HG03066 (cell line): ENCODE results near the gene KMT2B.
A peak's percentile ranks its signal among the peaks of the same experiment; 100 is the strongest.

Experiments
- ATAC-seq: cut with Tn5 transposase; IDR thresholded peaks from one replicate; pipeline ENCODE4 v1.9.1; 2021; ENCODE audit warnings: low read depth; ENCODE audit not compliant: unreplicated experiment

KMT2B gene

DNA sequence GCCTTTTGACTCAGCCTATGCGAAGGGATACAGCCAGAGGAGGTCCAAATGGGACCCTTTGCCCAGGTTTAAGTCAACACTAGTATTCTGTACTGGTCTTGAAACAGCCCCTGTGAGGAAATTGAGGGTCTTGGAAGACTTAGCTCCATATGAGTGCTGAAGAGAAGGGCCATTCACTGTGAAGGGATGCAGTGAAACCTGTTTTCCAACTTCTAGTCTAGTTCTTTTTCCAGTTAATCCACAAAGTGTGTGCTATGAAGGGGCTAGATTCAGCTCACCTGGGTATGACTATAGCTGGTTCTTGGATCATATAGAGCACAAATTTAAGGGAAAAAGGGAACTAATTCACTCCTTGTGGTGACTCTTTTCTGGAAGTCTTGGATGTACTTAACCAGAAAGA is 9.4 kb upstream of the KMT2B start:
- ATAC-seq: no peak

DNA sequence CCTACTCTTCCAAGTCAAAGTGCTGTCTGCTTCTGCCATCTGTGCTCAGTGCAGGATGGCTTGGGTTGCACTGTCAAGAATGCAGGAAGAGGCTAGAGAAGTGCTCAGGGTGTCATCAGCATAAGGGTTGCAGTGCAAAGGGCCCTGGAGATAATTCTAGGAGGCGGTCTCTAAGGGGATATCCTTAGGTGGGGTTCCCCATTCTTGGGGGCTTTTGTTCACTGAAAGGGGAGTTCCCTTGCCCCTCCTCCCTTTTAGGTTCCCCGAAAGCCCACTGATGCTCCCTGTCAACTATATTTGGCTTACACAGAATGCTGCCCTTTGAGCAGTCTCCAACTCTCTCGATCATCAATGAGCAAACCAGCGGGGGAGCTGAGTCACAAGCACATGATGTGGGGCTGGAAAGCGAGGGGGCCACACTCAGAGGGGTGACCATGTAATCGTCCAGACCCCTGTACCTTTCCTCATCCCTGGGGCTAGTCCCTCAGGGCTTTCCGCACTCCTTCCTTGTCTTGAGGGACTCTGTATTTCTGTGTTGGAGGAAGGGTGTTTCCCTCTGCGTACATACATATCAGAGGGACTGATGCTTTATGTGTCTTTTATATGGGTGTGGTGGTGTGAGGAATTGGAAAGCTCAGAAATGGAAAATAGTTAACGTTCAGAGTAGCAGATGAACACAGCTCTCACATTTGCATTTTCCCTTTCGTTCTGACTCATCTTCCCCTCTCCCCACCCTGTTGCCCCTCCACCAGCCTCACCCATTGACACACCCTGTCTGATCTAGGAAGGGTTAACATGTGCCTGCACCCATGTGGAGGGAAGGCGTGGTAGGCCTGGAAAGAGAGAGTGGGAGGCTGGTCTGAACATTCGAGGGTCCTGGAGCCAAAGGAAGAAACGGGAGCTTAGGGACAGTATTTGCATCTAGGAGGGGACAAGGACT is 6.7 kb upstream of the KMT2B start:
- ATAC-seq: no peak

DNA sequence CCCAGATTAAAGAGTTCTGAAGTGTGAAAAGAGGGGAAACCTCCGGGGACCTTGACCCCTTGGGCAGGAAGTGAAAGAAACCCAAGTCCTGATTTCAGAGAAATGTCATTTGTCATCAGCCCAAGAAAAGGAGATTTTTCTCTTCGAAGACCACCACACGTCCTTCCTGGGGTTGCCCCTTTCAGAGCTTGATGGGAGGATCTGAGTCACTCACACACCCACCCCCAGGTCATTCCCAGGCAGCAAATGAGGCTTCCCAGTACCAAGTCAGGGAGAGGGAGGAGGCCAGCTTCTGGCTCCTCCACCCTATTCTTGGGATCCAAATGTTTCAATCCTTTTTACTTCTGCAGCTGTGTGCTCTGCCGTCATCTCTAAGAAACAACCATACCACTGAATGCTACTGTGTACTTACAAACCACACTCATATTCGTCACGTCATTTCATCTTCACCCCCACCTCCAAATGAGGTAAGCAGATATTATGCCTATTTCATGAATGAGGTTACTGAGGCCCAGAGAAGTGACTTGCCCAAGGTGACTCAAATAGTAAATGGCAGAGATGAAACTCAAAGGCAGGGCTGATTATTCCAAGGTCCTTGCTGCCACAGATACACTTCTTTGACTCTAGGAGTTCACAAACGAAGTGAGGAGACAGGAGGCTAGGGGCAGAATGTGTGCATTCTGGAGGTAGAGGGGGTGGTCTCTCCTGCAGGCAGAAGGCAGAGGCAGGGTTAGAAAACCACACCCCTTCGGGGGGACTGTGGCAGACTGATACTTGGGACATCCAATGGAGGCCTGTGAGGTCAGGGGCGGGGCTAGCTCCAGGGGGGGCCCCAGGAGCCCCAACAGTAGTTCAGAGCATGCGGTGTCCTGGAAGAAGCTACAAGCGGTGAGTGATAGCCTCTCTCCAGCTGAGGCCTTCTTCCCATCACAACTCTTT is 5.0 kb upstream of the KMT2B start:
- no peak for ATAC-seq

DNA sequence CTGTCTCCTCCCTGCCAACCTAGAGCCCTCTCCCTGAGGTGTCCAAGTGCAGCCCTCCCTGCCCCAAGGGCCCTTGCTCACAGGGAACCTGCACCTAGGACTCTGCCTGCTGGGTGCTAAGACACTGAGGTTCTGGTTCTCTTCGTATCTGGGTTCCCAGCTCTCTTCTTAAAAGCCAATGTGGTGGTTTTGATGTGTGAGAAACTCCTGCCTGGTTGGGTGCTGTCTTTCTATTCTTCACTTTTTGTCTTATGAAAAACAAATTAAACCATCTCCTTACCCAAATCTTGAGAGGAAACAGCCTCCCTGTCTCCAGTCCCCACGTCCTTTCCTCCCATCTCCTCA is 4.3 kb upstream of the KMT2B start:
- ATAC-seq: no peak

DNA sequence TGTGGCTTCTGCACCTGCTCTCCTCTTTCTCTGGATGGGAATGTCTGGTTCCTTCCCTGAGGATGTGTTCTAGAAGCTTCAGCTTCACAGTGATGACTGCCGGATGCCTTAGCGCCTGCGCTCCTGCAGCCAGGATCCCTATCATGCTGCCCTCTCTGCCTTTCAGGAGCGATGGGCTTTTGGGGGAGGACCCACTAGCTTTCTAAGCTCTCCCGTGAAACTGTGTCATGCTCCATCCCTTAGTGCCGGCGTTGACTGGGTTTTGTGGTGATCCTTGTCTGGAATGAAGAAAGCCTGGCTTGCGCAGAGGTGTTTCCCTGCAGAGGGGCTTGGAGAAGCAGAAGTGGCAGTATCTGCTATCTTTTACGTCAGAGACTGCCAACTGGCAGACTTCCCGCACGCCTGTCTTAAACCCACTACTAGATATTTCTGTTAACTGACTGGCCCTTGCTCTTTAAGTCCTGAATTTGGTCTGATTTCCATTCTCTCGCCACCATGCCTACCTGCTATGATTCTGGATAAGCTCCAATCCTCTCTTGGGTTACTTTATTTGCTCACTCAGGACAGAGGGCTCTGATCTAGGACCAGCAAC is 3.8 kb upstream of the KMT2B start:
- ATAC-seq: no peak

DNA sequence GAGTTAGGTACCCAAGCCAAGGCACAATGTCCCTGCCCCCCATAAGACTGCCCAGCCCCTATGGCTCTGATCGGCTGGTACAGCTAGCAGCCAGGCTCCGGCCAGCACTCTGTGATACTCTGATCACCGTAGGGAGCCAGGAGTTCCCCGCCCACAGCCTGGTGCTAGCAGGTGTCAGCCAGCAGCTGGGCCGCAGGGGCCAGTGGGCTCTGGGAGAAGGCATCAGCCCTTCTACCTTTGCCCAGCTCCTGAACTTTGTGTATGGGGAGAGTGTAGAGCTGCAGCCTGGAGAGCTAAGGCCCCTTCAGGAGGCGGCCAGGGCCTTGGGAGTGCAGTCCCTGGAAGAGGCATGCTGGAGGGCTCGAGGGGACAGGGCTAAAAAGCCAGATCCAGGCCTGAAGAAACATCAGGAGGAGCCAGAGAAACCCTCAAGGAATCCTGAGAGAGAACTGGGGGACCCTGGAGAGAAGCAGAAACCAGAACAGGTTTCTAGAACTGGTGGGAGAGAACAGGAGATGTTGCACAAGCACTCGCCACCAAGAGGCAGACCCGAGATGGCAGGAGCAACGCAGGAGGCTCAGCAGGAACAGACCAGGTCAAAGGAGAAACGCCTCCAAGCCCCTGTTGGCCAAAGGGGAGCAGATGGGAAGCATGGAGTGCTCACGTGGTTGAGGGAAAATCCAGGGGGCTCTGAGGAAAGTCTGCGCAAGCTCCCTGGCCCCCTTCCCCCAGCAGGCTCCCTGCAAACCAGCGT is 3.0 kb upstream of the KMT2B start:
- no peak for ATAC-seq

DNA sequence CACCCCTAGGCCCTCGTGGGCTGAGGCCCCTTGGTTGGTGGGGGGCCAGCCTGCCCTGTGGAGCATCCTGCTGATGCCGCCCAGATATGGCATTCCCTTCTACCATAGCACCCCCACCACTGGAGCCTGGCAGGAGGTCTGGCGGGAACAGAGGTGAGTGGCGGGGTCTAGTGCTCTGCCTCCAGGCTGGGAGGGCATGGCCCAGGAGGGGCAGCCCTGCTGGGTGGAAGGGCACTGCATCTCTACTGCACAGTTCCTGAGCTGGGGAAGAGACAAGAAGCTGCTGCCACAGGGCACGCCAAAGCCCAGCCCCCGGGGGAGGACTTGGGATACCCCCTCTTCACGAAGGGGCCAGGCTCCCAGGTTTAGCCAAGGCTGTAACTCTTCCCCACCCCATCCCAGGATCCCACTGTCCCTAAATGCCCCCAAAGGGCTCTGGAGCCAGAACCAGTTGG is 2.4 kb upstream of the KMT2B start:
- ATAC-seq: no peak

DNA sequence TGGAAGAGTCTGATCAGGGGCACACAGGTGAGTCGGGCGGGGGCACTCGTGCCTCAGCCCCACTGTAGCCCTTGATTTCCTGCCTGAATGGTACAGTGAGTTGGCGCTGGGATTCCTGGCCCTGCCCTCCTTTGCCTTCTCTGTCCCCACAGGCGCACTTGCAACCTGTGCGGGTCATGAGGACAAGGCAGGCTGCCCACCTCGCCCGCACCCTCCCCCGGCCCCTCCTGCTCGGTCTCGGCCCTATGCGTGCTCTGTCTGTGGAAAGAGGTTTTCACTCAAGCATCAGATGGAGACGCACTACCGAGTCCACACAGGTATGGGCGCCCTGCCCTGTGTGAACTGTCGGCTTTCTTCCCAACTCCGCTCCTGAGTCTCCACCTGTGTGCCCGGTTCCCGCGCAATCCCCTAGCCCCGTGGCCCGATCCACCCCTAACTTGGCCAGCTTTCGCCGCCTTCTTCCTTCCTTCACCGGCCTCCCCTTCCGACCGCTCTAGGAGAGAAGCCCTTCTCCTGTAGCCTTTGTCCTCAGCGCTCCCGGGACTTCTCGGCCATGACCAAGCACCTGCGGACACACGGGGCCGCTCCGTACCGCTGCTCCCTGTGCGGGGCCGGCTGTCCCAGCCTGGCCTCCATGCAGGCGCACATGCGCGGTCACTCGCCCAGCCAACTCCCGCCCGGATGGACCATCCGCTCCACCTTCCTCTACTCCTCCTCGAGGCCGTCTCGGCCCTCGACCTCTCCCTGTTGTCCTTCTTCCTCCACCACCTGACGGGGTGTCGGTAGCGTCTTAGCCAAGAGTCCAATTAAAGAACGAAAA is 1.6 kb upstream of the KMT2B start:
- ATAC-seq: no peak

DNA sequence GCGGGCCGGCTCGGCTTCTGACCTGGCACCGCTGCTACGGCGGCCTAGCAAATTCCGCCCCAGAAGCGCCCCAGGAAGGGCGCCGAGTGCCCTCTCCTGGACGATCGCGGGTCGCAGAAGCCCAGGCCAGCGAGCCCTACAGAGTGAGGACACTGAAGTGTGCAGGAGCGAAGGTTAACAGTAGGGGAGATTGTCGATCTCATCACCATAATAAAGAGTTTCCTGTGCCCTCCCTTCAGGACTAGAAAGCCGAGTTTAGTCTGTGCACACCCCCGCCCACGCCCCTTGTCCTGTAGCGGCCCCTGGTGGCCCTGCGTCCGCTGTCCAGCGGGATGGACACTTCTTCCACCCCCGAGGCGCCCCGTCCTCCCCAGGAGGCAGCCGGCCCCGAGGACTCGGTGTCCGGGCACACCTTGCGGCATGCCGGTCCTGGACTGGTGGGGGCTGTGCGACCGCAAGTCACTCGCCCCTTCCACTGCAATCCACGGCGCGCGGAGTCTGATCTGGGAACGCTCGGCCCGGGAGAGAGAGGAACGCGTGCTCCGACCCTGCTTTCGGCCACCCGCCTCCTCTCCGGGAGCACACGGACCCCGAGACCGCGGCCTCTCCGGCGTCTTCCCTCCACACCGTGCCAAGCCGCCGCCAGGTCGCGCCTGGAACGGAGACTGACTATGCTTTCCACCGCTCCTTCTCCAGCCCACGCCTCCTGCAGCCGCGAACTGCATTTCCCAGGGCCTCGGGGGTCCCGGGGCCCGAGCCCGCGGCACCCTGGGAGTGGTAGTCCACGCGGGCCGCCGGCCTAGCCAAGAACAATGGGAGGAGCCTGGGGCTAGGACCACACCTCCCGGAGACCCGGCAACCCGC is 770 bp upstream of the KMT2B start:
- ATAC-seq: peak; percentile 44

DNA sequence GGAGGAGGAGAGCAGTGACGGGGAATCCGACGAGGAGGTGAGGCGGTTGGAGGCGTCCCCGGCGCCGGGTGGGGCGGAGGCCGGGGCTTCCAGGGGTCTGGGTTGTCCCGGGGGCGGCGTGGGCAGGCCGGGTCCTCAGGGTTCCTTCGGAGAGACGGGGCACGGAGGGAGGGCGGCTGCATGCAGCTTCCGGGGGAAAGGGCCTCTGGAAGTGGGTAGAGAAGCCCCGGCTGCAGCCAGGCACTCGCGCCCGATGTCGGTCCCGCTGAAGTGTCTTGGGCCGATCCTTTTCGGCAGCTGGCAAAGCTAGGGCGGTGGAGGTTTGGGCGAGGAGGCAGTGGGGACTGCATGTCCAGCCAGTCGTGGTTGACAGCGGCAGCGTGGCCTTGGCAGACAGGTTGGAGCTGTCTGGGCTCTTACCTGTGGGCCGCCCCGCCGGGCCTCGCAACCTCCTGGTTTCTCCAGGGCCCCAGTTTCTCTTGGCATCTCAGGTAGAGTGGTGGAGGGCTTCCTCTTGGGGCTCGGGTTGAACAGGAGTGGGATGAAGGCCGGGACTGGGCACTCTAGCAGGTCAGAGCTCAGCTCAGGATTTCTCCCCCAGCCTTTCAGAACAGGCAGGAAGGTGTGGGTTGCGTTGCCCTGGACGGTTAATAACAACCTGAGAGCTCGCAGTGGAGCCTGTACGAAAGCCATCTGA is 690 bp downstream of the KMT2B start:
- ATAC-seq: no peak

DNA sequence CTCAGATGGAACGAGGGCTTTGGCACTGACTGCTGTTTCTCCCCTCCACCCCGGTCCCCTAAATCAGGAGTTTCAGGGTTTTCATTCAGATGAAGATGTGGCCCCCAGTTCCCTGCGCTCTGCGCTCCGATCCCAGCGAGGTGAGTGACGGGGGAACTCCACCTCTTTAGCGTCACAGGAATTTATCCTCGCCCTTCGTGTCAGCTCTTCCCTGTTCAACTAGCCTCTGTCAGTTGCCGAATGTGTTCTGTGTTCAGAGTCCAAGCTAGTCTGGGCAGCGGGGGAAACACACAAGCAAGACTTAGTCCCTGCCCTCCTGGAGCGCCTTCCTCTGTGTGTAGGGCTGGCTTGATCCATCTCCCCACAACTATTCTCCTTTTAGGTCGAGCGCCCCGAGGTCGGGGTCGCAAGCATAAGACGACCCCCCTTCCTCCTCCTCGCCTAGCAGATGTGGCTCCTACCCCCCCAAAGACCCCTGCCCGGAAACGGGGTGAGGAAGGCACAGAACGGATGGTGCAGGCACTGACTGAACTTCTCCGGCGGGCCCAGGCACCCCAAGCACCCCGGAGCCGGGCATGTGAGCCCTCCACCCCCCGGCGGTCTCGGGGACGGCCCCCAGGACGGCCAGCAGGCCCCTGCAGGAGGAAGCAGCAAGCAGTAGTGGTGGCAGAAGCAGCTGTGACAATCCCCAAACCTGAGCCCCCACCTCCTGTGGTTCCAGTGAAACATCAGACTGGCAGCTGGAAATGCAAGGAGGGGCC is 1.8 kb downstream of the KMT2B start:
- ATAC-seq: no peak

DNA sequence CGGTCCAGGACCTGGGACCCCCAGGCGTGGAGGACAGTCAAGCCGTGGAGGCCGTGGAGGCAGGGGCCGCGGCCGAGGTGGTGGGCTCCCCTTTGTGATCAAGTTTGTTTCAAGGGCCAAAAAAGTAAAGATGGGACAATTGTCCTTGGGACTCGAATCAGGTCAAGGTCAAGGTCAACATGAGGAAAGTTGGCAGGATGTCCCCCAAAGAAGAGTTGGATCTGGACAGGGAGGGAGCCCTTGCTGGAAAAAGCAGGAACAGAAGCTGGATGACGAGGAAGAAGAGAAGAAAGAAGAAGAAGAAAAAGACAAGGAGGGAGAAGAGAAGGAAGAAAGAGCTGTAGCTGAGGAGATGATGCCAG is 2.3 kb downstream of the KMT2B start:
- ATAC-seq: no peak

DNA sequence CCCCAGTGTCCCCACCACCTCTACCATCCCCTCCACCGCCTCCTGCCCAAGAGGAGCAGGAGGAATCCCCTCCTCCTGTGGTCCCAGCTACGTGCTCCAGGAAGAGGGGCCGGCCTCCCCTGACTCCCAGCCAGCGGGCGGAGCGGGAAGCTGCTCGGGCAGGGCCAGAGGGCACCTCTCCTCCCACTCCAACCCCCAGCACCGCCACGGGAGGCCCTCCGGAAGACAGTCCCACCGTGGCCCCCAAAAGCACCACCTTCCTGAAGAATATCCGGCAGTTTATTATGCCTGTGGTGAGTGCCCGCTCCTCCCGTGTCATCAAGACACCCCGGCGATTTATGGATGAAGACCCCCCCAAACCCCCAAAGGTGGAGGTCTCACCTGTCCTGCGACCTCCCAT is 2.8 kb downstream of the KMT2B start:
- ATAC-seq: no peak

DNA sequence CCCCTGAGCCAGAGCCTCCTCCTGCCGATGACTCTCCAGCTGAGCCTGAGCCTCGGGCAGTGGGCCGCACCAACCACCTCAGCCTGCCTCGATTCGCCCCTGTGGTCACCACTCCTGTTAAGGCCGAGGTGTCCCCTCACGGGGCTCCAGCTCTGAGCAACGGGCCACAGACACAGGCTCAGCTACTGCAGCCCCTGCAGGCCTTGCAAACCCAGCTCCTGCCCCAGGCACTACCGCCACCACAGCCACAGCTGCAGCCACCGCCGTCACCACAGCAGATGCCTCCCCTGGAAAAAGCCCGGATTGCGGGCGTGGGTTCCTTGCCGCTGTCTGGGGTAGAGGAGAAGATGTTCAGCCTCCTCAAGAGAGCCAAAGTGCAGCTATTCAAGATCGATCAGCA is 3.6 kb downstream of the KMT2B start:
- no peak for ATAC-seq

DNA sequence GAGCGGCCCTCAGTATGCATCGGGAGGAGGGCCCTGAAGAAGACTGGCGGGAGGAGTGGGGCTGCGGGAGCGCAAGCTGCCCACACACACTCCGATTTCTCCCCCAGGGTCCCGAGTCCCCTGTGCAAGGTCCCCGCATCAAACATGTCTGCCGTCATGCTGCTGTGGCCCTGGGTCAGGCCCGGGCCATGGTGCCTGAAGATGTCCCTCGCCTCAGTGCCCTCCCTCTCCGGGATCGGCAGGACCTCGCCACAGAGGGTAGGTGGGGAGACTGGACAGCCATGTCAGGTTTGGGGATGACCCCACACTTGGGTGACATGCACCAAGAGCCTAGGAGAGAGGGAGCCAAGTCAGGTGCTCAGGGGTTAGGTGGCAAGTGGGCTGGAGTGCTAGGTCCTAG is 4.7 kb downstream of the KMT2B start:
- ATAC-seq: no peak

DNA sequence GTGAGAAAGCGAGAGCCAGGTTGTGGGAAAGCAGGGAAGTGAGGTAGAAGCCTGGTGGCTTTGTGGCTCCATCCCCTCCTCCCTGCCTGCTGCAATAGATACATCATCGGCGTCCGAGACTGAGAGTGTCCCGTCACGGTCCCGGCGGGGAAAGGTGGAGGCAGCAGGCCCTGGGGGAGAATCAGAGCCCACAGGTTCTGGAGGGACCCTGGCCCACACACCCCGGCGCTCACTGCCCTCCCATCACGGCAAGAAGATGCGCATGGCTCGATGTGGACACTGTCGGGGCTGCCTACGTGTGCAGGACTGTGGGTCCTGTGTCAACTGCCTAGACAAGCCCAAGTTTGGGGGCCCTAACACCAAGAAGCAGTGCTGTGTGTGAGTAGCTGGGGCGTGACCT is 5.1 kb downstream of the KMT2B start:
- ATAC-seq: no peak

DNA sequence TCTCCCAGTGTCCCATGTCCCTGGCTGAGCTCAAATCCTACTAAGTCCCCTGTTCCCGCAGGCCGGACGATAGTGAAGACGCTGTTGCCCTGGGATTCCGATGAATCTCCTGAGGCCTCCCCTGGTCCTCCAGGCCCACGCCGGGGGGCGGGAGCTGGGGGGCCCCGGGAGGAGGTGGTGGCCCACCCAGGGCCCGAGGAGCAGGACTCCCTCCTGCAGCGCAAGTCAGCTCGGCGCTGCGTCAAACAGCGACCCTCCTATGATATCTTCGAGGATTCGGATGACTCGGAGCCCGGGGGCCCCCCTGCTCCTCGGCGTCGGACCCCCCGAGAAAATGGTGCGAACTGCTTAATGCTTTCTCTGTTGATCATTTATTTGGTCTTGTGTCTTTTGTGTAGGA is 5.9 kb downstream of the KMT2B start:
- ATAC-seq: no peak
